Heart left ventricle (tissue), 13 donors: Measurements from ENCODE around the gene MACROD1.

Experiments
- CTCF ChIP-seq, 12 donors: fragments of 200-600 bp; sonication (generic) in 4 of 12; IDR thresholded peaks; one replicate each; pipeline versions ENCODE4 v1.5.0 to v1.8.0; 2018 to 2022; ENCODE audit warnings: antibody characterized with exemption in 12 of 12, mild to moderate bottlenecking in 5 of 12
- POLR2A ChIP-seq, 2 donors: fragments of 450-650 bp; IDR thresholded peaks; one replicate each; pipeline ENCODE4 v1.6.1; 2017; ENCODE audit warnings: antibody characterized with exemption in 2 of 2, mild to moderate bottlenecking in 2 of 2, moderate library complexity in 2 of 2
- donor health status: ischemic (EF 13 %, LVEDD 7.1; RV severe dilation, severe dysfunction).
- donor health status: DM: no; HTN: yes; CAD: no.
- donor health status: DM: no; HTN: no; CAD: no.
- donor health status: ischemic (EF 25% LVEDD 6.9; RV normal size, moderate dysfunction).
- donor health status: ischemic (EF 25% LVEDD 5.7; RV mildly dilated, moderate dysfunction).
- donor health status: ischemic (EF 35%, LVEDD 5.7; RV mildly dilated, moderate dysfunction).
- donor health status: nonischemic (EF 11% LVEDD 7.7; RV severe dilation, severe dysfunction).
- donor health status: DM: yes; HTN: yes; CAD: no.
- donor health status: PGD.
- donor health status: ischemic (EF 29% LVEDD 5.4; RV normal size, mild dysfunction).
- donor health status: nonischemic (EF 23%, LVEDD 6.1; RV moderate dilation, normal function).

- TF ChIP-seq POLR2A (IDR thresholded peaks at IDR 0.05) (no peak), CTCF (IDR thresholded peaks at IDR 0.05) (no peak)
Observed at GRCh38 chr11:64037027-64037634, 128.8 kb downstream of the MACROD1 start.
